NCI-H2196 (cell line): ENCODE measurements around the gene KIF9.
"Not testable (repeated sequence)": the region's sequence is repeated elsewhere in the genome, so short reads cannot be mapped to it uniquely, and the experiment has no call there.

Experiments used
- DNase-seq: peaks from one replicate; lab custom pipeline; 2025; ENCODE audit not compliant: unreplicated experiment; lab: John Stamatoyannopoulos, UW

The KIF9 gene, protein sequence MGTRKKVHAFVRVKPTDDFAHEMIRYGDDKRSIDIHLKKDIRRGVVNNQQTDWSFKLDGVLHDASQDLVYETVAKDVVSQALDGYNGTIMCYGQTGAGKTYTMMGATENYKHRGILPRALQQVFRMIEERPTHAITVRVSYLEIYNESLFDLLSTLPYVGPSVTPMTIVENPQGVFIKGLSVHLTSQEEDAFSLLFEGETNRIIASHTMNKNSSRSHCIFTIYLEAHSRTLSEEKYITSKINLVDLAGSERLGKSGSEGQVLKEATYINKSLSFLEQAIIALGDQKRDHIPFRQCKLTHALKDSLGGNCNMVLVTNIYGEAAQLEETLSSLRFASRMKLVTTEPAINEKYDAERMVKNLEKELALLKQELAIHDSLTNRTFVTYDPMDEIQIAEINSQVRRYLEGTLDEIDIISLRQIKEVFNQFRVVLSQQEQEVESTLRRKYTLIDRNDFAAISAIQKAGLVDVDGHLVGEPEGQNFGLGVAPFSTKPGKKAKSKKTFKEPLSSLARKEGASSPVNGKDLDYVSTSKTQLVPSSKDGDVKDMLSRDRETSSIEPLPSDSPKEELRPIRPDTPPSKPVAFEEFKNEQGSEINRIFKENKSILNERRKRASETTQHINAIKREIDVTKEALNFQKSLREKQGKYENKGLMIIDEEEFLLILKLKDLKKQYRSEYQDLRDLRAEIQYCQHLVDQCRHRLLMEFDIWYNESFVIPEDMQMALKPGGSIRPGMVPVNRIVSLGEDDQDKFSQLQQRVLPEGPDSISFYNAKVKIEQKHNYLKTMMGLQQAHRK

DNA sequence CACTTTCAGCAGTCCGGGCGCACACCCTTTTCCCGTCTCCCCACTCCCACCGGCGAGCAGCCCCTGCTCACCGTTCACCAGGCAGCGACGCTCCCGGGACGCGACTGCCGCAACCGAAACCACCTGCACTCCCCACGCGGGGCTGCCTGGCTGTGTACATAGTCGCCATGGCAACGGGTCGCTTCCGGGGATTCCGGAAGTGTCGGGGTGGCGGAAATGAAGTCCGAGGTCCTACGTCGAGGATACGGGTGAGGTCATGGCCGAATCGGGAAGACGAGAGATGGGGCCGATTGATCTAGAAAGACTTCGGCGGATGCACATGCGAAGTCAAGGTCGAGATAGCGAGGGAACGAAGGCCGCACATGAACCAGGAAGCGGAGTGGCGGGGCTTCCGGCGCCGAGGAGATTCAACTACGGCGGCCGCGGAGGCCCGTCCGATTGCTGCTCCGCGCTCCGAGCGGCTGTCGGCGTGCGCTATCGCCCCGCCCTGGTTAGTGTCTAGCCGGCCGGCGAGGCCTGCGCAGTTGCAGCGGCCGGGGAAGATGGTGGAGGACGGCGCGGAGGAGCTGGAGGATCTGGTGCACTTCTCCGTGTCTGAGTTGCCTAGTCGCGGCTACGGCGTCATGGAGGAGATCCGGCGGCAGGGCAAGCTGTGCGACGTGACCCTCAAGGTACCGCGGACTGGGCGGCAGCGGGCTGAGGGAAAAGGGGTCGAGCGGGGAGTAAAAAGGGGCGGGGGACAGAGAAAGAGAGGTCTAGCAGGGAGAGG lies at the start of gene KIF9, which contains the start of gene KLHL18:
Gene KIF9 (minus strand): TSS at position 376 of the 769 bp plus-strand sequence. CDS start 5,425 bp downstream, outside the sequence.
Gene KLHL18 (plus strand): TSS at position 521 of the 769 bp plus-strand sequence. CDS start 22 bp downstream, at position 543.
- peak; percentile 81 for DNase-seq

DNA sequence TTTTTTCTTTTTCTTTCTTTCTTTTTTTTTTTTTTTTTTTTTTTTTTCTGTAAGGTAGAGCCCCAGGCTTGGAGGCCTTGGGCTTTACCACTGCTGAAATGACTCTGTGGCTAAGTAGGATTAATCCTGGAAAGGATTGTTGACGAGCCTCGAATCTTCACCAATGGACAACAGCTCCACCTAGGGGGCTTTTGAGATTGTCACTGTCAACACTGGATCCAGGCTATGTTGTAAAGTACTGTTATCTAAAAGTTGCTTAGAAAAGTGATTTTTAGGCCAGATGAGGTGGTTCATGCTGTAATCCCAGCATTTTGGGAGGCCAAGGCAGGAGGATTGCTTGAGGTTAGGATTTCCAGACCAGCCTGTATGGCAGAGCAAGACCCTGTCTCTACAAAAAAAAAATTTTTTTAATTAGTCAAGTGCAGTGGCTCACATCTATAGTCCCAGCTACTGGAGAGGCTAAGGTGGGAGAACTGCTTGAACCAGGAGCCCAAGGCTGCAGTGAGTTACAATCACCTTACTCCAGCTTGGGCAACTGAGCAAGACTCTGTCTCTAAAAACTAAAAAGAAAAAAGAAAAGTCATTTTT lies 41.8 kb upstream of the KIF9 start:
- DNase-seq, result peak; percentile 48

DNA sequence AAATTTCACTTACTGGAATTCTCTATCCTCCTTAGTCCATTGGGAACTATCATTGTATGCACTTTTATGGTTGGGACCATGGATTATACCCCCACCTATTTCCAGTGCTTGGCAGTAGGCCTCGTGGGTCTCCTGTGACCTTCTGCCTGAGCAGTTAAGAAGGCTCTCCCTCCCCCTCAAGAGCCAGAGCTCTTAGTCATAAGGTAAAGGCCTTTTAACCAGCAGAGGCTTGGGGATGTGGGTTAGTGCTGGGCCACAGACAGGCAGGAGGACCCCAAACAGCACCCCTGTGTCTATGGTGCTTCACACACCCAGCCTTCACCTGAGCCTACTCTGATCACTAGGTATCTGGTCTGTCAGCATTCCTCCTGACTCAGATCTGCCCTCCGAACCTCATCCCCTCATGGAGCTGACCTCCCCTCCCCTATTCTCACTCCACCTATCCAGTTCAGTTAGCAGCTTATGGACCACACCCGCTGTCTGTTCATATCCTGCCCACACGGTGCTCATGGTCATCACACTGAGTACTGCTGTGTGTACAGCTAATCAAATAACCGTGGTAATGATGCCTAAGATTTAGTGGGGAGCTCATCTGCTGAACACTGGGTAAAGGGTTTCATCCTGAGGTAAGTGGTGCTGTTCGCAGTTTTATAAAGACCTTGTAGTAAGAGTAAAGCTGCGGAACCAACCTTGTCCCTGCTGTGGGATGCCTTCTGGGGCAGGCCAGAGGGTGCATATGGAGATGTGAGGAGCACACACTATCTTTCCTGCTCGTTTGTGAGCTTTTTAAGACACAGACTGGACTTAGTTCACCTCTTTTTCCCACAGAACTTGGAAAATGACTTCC lies 41.1 kb upstream of the KIF9 start:
- DNase-seq, result no peak

DNA sequence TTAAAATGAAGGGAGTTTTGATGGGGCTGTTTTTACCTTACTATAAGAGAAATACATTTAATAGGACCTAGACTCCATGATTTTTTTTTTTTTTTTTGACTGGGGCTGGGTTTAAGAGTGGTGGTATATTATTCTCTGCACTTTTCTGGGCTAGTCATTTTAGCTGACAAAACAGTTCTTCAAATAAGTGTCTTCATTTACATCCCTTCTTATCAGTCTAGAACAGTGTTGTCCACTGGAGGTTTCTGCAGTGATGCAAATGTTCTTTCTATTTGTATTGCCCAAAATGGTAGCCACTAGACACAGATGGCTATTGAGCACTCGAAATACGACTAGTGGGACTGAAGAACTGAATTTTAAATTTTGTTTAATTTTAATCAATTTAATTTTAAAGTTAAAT lies 37.4 kb upstream of the KIF9 start:
- DNase-seq, result no peak

DNA sequence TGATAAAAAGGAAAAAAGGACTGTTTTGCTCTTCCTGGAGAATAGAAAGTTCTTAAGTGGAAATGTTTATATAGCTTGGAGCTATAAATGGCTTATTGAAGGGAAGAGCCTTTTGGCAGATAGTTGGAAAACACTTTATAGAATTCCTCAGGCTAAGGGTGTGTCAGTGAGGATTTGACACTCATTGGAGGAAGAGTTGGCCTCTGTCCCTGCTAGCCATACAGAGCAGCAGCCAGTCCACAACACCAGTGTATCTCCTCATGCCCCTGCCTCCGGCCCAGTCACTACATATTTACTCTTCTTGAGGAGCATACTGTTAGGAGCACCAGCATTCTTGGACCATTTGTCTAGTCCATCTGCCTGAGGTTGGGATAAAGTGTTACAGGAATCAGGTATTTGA lies 36.3 kb upstream of the KIF9 start:
- no peak for DNase-seq

DNA sequence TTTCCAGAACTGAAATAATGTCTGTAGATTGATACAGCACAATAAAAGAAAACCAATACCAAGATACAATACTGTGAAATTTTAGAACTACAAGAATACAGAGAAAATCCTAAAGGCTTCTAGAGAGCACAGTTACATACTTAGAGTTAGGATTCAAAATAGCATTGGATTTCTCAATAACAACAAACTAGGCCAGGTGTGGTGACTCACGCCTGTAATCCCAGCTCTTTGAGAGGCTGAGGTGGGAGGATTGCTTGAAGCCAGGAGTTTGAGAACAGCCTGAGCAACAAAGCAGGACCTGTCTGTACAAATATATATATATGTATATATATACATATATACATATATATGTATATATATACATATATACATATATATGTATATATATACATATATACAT lies 33.6 kb upstream of the KIF9 start:
- DNase-seq, result not testable (repeated sequence)

DNA sequence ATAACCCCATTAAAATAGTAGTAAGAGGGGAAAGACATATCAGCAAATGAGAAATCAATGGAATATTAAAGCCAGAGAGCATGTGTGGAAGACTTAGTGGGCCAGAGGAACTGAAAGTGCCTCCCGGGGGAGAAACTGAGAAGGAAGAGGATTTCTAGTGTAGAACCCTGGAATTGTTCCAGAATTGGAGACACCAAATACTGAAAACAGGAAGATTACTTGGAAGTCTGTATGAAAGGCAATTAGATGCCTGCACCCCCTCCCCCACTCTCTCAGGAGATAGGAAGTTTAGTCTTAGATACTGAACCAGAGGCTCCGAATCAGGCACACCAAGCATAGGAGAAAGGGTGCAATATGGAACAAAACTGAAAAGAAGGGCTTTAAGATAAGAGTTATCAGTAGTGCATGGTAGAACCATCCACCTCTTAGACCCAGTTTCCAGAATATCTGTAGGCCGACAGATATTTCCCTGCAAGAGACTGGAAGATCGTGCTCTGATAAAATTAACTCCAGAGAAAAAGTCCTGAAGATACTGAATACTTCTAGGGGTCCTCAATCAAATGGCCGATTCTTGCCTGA lies 32.6 kb upstream of the KIF9 start:
- DNase-seq, result no peak

DNA sequence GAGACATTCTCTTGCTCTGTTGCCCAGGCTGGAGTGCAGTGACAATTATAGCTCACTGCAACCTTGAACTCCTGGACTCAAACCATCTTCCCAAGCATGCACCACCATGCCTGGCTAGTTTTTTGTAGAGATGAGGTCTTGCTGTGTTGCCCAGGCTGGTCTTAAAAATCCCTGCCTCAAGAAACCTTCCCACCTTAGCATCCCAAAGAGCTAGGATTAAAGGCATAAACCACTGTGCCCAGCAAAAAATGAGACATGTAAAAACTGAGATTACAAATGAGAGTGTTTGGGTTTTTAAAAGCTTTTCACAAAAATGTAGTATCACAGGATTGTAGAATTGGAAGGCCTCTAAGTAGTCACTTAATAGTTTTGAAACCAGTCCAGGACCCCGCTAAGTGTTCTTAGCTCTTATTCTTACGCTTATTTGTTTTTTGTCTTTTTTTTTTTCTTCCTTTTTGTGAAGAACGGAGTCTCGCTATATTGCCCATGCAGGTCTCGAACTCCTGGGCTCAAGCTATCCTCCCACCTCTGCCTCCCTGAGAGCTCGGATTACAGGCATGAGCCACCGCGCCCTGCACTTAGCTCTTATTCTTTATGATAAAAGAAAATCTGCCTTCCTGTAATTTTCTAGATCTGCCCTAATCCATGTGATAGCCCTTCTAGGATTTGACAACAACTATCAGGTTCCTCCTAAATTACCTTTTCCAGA lies 31.6 kb upstream of the KIF9 start:
- no peak for DNase-seq

DNA sequence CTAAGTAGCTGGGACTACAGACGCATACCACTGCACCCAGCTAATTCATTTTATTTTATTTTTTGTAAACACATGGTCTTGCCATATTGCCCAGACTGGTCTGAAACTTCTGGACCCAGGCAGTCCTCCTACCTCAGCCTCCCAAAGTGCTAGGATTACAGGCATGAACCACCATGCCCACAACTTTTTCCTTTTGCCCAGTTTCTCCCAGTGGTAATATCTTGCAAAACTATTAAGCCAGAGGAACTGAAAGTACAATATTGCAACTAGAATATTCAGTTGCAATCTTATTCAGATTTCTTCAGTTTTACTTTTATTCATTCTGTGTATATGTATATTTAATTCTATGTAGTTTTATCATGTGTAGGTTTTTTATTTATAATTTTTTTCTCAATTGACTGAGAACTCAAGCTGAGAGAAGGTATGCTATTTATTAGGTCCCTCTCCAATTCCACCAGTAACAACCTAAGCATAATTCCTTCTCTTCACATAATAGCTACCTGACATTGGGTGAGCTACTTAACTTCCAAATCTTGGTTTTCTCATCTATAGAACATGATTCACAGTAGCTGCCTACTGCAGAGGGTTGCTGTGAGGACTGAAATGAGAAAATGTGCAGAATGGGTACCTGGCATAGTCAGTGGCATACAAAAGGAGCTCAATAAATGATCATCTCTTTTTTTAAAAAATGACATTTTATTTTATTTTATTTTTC lies 30.9 kb upstream of the KIF9 start:
- DNase-seq, result no peak

DNA sequence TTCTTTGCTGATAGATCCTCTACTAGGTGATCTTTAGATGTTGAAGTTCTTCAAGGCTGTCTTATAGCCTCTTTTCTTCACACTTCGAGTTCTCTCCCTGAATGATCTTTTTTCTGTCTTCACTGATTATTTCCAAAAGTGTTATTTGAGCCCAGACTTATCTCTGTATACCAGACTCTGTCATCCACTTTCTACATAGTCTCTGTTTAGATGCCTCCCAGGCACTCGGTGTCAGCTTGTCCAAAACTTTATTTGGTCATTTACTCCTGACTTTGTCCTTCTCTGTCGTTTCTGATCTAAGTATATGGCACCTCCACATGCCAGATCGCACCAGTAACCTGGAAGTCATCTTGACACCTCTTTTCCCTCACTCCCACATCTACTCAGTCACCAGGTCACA lies 27.8 kb upstream of the KIF9 start:
- DNase-seq, result no peak

DNA sequence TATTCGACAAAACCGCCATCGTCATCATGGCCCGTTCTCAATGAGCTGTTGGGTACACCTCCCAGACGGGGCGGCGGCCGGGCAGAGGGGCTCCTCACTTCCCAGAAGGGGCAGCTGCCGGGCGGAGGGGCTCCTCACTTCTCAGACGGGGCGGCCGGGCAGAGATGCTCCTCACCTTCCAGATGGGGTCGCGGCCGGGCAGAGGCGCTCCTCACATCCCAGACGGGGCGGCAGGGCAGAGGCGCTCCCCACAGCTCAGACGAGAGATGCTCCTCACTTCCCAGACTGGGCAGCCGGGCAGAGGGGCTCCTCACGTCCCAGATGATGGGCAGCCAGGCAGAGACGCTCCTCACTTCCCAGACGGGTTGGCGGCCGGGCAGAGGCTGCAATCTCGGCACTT lies 26.6 kb upstream of the KIF9 start:
- not testable (repeated sequence) for DNase-seq

DNA sequence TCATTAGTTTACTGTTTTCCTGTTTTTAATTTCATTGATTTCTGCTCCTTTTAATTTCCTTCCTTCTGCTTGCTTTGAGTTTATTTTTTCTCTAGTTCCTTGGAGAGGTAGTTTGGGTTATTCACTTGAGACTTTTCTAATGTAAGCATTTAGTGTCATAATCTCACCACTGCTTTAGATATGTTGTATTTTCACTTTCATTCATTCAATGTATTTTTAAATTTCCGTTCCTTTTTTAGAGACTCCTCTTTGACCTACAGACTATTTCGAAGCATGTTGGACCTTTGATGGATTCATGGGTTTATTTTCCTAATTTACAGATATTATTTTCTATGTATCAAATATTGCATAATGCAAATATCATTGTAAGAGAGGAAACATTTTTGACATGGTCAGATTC lies 23.4 kb upstream of the KIF9 start:
- DNase-seq, result no peak

DNA sequence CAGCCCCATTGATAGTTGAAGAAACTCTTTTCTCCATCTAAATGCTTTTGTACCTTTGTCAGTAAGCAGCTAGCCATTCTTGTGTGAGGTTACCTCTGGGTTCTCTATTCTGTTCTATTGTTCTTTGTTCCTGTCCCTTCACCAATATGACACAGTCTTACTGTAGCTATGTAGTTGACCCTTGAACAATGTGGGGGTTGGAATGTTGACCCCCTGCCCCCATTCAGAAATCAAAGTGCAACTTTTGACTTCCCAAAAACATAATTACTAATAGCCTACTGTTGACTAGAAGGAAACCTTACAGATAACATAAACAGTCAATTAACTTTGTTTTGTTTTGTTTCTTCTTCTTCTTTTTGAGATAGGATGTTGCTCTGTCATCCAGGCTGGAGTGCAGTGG lies 18.9 kb upstream of the KIF9 start:
- DNase-seq, result no peak

DNA sequence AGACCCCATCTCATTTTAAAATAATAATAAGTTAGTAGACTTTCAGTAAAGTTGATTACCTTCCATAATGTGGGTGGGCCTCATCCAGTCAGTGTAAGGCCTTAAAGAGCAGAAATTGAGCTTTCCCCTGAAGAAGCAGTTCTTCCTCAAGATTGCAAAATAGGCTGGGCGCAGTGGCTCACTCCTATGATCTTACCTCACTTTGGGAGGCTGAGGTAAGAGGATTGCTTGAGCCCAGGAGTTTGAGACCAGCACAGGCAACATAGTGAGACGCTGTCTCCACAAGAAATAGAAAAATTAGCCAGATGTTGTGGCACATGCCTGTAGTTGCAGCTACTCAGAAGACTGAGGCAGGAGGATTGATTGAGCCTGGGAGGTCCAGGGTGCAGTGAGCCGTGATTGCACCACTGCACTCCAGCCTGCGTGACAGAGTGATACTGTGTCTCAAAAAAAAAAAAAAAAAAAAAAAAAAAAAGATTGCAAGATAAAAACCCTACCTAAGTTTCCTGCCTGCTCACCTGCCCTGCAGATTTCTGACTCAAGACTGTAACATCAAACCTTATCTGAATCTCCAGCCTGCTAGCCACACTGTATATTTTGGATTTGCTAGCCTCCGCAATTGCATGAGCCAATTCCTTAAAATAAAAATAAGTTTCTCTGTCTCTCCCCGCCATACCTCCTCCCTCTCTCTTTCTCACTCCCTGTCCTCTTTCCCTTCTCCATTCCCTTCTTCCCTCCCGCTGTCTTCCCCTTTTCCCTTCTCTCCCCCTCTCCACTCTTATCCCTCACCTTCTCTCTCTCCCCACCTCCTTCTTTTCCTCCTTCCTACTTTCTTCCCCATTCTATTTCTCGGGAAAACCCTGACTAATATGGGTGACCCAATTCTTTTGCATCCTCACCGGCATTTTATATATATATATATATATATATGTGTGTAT lies 17.1 kb upstream of the KIF9 start:
- DNase-seq, result no peak

DNA sequence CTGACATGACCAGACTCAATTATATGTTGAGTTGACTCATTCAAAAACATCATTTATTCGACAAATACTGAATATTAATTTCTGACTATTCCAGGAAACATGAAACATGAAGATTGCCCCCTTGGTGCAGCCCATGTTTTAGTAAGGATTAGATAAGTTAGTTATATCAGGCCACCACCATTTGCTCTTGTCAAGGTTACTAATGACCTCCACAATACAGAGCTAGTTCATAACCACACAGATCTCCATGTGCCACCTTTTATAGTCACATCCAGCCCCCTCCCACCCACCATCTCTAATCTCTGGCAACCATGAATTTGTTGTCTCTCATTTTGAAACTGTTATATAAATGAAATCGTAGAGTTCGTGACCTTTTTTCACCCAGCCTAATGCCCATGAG lies 15.8 kb upstream of the KIF9 start:
- no peak for DNase-seq

DNA sequence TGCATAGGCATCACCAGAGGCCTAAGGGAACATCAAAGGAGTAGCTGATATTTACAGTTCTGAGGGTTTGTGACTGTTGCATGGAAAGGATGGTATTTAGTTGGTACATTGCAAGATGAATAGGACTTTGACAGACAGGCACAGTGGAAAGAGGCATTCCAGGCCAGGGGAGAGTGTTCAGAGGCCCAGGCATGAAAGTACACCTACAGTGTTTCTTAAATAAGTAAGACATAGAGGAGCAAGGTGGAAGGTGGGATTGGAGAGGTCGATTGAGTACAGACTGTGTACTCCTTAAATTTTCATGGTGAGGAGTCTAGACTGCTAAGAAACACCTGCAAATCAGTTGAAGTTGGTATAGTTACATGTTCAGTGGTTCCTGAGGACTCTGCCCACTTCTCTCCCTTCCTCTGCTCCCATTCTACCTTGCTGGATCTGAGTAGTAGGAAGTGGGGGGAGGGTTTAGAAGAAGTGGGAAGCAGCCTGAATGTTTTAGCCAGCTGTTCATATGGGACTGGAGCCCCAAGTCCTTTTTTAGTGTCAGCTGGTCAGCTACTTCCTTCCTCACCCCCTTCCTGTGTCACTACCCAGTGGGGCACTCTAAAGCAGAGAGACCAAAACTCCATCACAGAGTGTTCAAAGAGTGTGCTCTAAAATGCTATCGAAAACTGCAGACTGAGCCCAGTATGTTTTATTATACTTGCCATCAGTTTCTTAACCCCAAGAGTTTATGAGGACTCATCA lies 14.1 kb upstream of the KIF9 start:
- DNase-seq, result no peak

DNA sequence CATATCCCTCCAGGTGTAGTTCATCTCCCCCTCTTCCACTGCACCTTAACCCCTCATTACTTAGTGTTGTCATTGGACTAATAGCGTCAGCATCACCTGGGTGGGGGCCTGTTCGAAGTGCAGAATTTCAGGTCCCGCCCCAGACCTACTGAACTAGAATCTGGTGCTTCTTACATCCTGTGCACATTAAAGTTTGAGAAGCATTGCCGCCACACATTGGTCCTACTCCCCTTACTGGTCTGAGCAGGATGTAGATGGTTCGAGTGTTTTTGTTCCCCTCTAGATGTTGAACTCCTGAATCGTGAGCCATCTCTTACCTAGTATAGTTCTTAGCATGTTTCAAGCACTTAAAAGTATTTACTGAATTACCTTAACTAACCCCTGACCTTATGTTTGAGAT lies 13.4 kb upstream of the KIF9 start:
- DNase-seq, result no peak
